Natural killer cell (primary cell): ENCODE data around the gene GDI2. TPM values are rescaled to one million over a fixed set of nuclear protein-coding genes. Genes with fewer than 3 reads are reported as not detected.

Experiments
- ATAC-seq, 3 donors: fragments of 150-1000 bp in 2 of 3; fragments of 200-7000 bp in 1 of 3; cut with Tn5 transposase; 1 replicate in 1 of 3; 2 replicates in 2 of 3; pipeline ENCODE4 v1.10.0; 2021; ENCODE audit warnings: mild to moderate bottlenecking in 2 of 3, moderate library complexity in 2 of 3
- DNase-seq, 2 donors: peaks; one replicate each; pipeline versions ENCODE4 v3.0.0 to v3.0.0-alpha.2; 2013 to 2021; ENCODE audit warnings: mixed read lengths in 1 of 2
- H3K27ac ChIP-seq: one replicate; pipeline ENCODE4 v1.5.1; 2013; ENCODE audit warnings: mild to moderate bottlenecking, low read length
- H3K27me3 ChIP-seq: one replicate; pipeline ENCODE4 v1.6.1; 2013; ENCODE audit warnings: low read length; ENCODE audit not compliant: control insufficient read depth, insufficient read depth
- H3K36me3 ChIP-seq: one replicate; pipeline ENCODE4 v1.6.1; 2013; ENCODE audit warnings: low read length; ENCODE audit not compliant: control insufficient read depth, insufficient read depth
- H3K4me1 ChIP-seq: one replicate; pipeline ENCODE4 v1.6.1; 2013; ENCODE audit warnings: low read length; ENCODE audit not compliant: control insufficient read depth, insufficient read depth
- H3K4me3 ChIP-seq: one replicate; pipeline ENCODE4 v1.5.1; 2013; ENCODE audit warnings: low read length
- H3K9me3 ChIP-seq: one replicate; pipeline ENCODE4 v1.6.1; 2013; ENCODE audit warnings: low read length; ENCODE audit not compliant: control insufficient read depth, insufficient read depth
- H3K27ac Mint-ChIP-seq, 2 donors: one replicate each; pipeline ENCODE4 v1.8.0; 2022; ENCODE audit warnings: mild to moderate bottlenecking in 2 of 2, mixed read lengths in 2 of 2, moderate library complexity in 1 of 2
- H3K27me3 Mint-ChIP-seq, 2 donors: one replicate each; pipeline ENCODE4 v1.8.0; 2022; ENCODE audit warnings: low read depth in 2 of 2, mixed read lengths in 2 of 2
- H3K36me3 Mint-ChIP-seq: one replicate; pipeline ENCODE4 v1.8.0; 2022; ENCODE audit warnings: mixed read lengths
- H3K4me1 Mint-ChIP-seq, 2 donors: one replicate each; pipeline ENCODE4 v1.8.0; 2022; ENCODE audit warnings: mixed read lengths in 2 of 2
- H3K4me3 Mint-ChIP-seq: one replicate; pipeline ENCODE4 v1.8.0; 2022; ENCODE audit warnings: mild to moderate bottlenecking, moderate library complexity, mixed read lengths
- H3K9me3 Mint-ChIP-seq, 2 donors: one replicate each; pipeline ENCODE4 v1.8.0; 2022; ENCODE audit warnings: mixed read lengths in 2 of 2
- CTCF ChIP-seq: fragments of 200-600 bp; IDR thresholded peaks from one replicate; pipeline ENCODE4 v1.8.0; 2022; ENCODE audit warnings: antibody characterized with exemption
- WGBS: methylation state at CpG from one replicate; pipeline ENCODE4 v1.1.7; 2013; ENCODE audit warnings: missing lambda C conversion rate; ENCODE audit not compliant: insufficient coverage; 5-methylcytosine and 5-hydroxymethylcytosine counted together
- intact Hi-C: fragments of 100-400 bp; cut with micrococcal nuclease; formaldehyde crosslinking; loops from one replicate; pipeline ENCODE4 v1.14.2; 2022
- total RNA-seq, 4 donors: library from RNA; stranded (reverse); fragments of 120-200 nt in 1 of 4; gene quantifications; one replicate each; pipeline versions ENCODE4 v1.2.3 to v1.2.4, GENCODE V29; 2013 to 2022

Gene GDI2
- total RNA-seq, 3 donors from 2014 or later (not counting 1 experiment from before 2014, with no cell fraction given), result 97.9 to 104 (median 104) TPM

GRCh38 chr10:5723692-5724091, 89.5 kb downstream of the GDI2 start:
- H3K36me3 Mint-ChIP-seq, result peaks cover 6% of the 10 kb centered on the region
- no peaks in the 10 kb centered on the region for H3K27me3 ChIP-seq
- DNase-seq, result no peak
- H3K27ac ChIP-seq, result no peak overlapping the region
- WGBS, result 75% methylated on average over 1 of the region's 2 CpGs
- intact Hi-C loops, result no loop called here
- peaks cover 49% of the 10 kb centered on the region for H3K36me3 ChIP-seq
- no peak overlapping the region for H3K4me3 Mint-ChIP-seq
- no peak overlapping the region for H3K4me3 ChIP-seq
- no peaks in the 10 kb centered on the region for H3K27me3 Mint-ChIP-seq
- no peak for TF ChIP-seq CTCF
- H3K9me3 Mint-ChIP-seq, result no peaks in the 10 kb centered on the region
- no peaks in the 10 kb centered on the region for H3K9me3 ChIP-seq
- no peak for ATAC-seq
- H3K27ac Mint-ChIP-seq, result no peak overlapping the region
- no peaks in the 10 kb centered on the region for H3K4me1 ChIP-seq
- H3K4me1 Mint-ChIP-seq, result peaks cover 0 to 10% of the 10 kb centered on the region in 2 donors

DNA sequence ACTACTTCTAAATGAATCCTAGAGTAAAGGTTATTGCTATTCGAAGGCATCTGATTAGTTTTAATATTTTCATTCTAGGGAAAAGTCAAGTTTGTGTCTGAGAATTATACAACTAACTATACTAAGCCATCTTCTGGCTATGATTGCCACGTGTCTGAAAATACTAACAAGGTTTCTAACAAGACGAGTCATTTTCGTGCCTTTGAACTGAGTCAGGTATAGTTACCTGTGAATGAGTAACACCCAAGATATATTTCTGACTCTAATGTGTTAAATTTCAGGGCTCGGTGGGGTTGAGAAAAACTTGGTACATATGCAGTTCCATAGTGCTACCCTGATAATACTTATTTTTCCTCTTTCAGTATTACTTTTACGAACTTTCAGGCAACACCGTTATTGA, 93.1 kb downstream of the GDI2 start:
- no peaks in the 10 kb centered on the region for H3K4me1 ChIP-seq
- Mint-ChIP-seq H3K27ac (no peak overlapping the region), H3K27me3 (no peaks in the 10 kb centered on the region), H3K4me3 (no peak overlapping the region), H3K36me3 (no peaks in the 10 kb centered on the region), H3K9me3 (no peaks in the 10 kb centered on the region), H3K4me1 (peaks cover 5 to 12% of the 10 kb centered on the region in 2 donors)
- no peaks in the 10 kb centered on the region for H3K27me3 ChIP-seq
- TF ChIP-seq CTCF, result no peak
- peaks cover 28% of the 10 kb centered on the region for H3K36me3 ChIP-seq
- DNase-seq (no peak), ATAC-seq (no peak)
- intact Hi-C loops, result no loop called here
- no peak overlapping the region for H3K27ac ChIP-seq
- no peak overlapping the region for H3K4me3 ChIP-seq
- no peaks in the 10 kb centered on the region for H3K9me3 ChIP-seq
- 98% methylated on average over 6 of the region's 7 CpGs for WGBS

GRCh38 chr10:5719546-5719945, 93.7 kb downstream of the GDI2 start:
- H3K27me3 Mint-ChIP-seq, result no peaks in the 10 kb centered on the region
- WGBS, result 98% methylated on average over 2 of the region's 3 CpGs
- H3K36me3 Mint-ChIP-seq, result no peaks in the 10 kb centered on the region
- H3K4me3 ChIP-seq, result no peak overlapping the region
- H3K36me3 ChIP-seq, result peaks cover 25% of the 10 kb centered on the region
- DNase-seq (no peak), ATAC-seq (no peak)
- H3K4me1 ChIP-seq, result no peaks in the 10 kb centered on the region
- peaks cover 7 to 12% of the 10 kb centered on the region in 2 donors for H3K4me1 Mint-ChIP-seq
- no peak overlapping the region for H3K4me3 Mint-ChIP-seq
- H3K27ac ChIP-seq, result no peak overlapping the region
- intact Hi-C loops, result no loop called here
- TF ChIP-seq CTCF, result no peak
- H3K9me3 Mint-ChIP-seq, result no peaks in the 10 kb centered on the region
- no peaks in the 10 kb centered on the region for H3K27me3 ChIP-seq
- H3K27ac Mint-ChIP-seq, result no peak overlapping the region
- no peaks in the 10 kb centered on the region for H3K9me3 ChIP-seq

Other genes with a start within 250 kb of the GDI2 start
- gene ASB13, start 146.8 kb downstream of the GDI2 start, total RNA-seq, result 1 to 10 TPM in 2 of 3 donors, under 1 TPM in 1; 0.99 to 2.4 (median 1.4) TPM
- gene TASOR2, start 128.6 kb downstream of the GDI2 start, total RNA-seq, result 10 to 100 TPM; 64.4 to 88.7 (median 66.4) TPM
- gene ANKRD16, start 76.5 kb upstream of the GDI2 start, total RNA-seq, result 1 to 10 TPM; 2.6 to 3.1 (median 3.0) TPM
- gene FBH1, start 76.8 kb upstream of the GDI2 start, total RNA-seq, result 10 to 100 TPM; 49.3 to 64.9 (median 62.7) TPM
- 10 to 100 TPM; 10.7 to 11.8 (median 11.3) TPM for gene IL15RA, start 164.1 kb upstream of the GDI2 start, total RNA-seq
- gene IL2RA, start 248.9 kb upstream of the GDI2 start, total RNA-seq, result 10 to 100 TPM in 1 of 3 donors, 1 to 10 TPM in 2; 3.4 to 11.2 (median 3.7) TPM